HG03432 (cell line): ENCODE data around the gene NCDN.

Experiments used
- ATAC-seq: cut with Tn5 transposase; IDR thresholded peaks from one replicate; pipeline ENCODE4 v1.9.1; 2021; ENCODE audit warnings: mild to moderate bottlenecking, moderate library complexity; ENCODE audit not compliant: unreplicated experiment

Gene NCDN, protein sequence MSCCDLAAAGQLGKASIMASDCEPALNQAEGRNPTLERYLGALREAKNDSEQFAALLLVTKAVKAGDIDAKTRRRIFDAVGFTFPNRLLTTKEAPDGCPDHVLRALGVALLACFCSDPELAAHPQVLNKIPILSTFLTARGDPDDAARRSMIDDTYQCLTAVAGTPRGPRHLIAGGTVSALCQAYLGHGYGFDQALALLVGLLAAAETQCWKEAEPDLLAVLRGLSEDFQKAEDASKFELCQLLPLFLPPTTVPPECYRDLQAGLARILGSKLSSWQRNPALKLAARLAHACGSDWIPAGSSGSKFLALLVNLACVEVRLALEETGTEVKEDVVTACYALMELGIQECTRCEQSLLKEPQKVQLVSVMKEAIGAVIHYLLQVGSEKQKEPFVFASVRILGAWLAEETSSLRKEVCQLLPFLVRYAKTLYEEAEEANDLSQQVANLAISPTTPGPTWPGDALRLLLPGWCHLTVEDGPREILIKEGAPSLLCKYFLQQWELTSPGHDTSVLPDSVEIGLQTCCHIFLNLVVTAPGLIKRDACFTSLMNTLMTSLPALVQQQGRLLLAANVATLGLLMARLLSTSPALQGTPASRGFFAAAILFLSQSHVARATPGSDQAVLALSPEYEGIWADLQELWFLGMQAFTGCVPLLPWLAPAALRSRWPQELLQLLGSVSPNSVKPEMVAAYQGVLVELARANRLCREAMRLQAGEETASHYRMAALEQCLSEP

DNA sequence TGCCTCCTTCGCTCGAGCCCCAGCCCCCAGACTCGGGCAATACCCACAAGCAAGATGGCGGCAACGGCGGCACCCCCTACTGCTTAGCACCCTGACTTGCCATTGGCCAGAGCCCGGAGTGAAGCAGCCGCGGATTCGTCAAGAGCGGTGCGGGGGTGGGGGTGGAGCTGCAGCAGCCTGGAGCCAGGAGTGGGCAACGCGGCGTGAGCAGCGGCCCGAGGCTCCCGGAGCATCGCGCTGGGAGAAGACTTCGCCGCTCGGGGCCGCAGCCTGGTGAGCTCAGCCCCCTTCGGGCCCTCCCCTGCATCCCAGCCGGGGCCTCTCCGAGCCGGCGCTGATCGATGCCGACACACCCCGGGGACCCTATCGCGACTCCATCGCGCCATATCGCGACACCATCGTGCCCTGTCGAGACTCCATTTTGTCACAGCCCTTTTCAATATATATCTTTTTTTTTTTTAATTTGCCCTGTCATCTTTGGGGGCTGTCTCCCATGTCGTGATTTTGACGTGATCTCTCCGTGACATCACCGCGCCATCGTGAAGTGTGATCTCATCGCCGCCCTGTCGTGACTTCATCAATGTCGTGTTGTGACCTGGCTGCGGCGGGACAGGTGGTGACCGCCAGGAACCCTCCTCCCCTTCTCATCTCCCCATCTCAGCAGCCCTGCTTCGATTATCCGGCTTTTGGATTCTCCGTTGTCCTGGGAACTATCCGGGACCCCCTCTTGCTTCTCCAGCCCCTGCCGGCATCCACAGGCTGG is at the start of gene NCDN:
Gene NCDN (plus strand): TSS at position 189 of the 763 bp plus-strand sequence. CDS start 392 bp downstream, at position 581.
- peak; percentile 84 for ATAC-seq

- ATAC-seq, result no peak
These were observed 49.7 kb upstream of the NCDN start for GRCh38 chr1:35507947-35508346.

DNA sequence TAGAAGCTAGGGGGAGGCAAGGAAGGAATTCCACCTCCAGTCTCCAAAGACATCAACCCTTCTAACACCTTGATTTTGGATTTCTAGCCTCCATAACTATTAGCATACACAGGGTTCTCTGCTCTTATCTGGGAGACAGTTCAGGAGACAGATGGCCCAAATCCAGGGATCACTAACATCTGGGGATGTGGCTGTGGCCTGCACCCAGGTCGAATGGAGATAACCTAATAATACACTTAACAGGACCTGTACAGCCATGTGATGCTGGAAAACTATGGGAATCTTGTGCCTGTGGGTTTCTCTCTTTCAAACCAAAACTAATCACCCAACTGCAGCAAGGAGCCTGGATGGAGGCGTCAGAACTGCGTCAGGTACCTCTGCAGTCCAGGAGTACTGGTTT is 48.0 kb upstream of the NCDN start:
- ATAC-seq, result no peak

GRCh38 chr1:35511305-35511704 is 46.3 kb upstream of the NCDN start:
- no peak for ATAC-seq

DNA sequence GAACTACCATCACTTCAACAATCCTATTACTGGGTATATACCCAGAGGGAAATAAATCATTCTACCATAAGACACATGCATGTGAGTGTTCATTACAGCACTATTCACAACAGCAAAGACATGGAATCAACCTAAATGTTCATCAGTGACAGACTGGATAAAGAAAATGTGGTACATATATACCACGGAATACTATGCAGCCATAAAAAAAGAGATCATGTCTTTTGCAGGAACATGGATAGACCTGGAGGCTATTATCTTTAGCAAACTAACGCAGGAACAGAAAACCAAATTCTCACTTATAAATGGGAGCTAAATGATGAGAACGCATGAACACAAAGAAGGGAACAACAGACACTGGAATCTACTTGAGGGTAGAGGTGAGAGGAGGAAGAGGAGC is 39.4 kb upstream of the NCDN start:
- ATAC-seq, result no peak

GRCh38 chr1:35519432-35519831 is 38.2 kb upstream of the NCDN start:
- no peak for ATAC-seq

DNA sequence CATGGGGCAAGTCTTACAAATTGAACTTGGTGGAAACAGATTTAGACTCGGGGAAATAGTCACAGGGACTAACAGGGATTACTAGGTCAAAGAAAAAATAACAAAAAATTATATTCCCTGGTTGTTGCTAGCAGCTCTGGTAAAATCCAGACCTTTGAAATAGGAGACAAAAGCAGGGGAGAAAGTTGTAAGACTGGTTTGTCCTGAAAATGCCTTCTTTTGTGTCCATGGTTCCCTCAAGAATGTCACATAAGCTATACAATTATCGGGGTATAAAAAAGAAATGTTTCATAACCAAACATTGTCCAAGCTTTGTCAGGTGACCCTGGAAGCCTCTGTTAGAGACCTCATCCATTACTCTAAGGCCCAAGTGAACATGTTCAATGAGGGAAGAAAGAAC is 33.5 kb upstream of the NCDN start:
- ATAC-seq, result no peak

GRCh38 chr1:35530168-35530567 is 27.4 kb upstream of the NCDN start:
- ATAC-seq, result no peak

DNA sequence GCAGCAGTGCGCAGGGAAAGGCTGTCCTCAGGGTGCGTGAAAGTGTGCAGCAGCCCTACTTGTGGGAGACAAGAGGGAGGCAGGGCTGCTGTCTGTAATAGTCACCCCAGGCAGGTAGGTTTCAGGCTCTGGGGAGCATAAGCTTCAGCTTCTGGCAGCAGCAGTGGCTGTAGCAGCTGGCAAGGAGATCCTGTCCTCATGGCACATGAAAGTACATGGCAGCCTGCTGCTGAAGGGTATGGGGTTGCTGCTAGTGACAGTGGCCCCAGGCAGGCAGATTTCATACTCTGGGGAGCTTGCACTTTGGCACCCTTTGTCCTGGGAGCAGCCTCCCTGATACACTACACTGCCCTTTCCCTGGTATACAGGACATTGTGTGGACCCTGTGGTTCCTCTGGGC is 26.7 kb upstream of the NCDN start:
- no peak for ATAC-seq

GRCh38 chr1:35531368-35531767 is 26.2 kb upstream of the NCDN start:
- ATAC-seq, result no peak

GRCh38 chr1:35532497-35533223 is 24.9 kb upstream of the NCDN start:
- no peak for ATAC-seq

- no peak for ATAC-seq
These were observed 24.0 kb upstream of the NCDN start for GRCh38 chr1:35533586-35533985.

DNA sequence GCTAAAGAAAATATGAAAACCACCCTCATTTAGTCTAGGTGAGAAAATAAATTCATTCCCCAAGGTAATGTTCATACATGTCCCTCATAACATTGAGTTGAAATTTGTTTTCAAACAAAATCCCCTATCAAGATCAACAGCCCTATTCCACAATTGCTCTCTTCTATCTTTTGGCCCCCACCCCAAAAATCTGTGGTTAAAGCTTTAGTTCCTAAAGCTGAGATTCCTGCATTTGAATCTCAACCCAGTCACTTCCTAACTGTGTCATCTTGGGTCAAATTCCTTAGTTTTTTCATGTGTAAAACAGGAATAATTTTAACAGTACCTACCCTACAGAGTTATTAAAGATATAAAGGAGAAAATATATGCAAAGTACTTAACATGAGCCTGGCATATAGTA is 22.4 kb upstream of the NCDN start:
- no peak for ATAC-seq

GRCh38 chr1:35536556-35537162 is 20.9 kb upstream of the NCDN start:
- ATAC-seq, result no peak

DNA sequence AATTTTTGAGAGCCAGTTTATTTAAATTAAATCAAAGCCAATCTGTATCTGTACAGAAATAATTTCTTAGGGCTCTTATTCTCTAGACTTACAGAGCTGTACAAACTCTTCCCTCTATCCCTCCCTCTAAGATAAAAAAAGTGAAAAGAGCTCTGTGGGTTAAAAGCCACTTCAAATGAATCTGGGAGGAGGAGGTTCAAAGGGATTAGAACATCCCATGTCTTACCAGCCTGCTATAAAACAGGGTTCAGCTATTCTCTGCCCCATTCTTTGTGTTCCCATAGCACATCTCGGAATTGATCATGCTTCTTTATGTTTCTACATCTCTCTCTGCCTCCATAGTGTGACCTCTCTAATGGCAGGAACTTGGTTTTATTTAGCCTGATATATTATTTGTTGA is 19.8 kb upstream of the NCDN start:
- no peak for ATAC-seq

GRCh38 chr1:35539073-35539823 is 18.4 kb upstream of the NCDN start:
- ATAC-seq, result peak; percentile 45

GRCh38 chr1:35539824-35540261 is 17.8 kb upstream of the NCDN start:
- ATAC-seq, result peak; percentile 40

- ATAC-seq, result no peak
These were observed 12.6 kb upstream of the NCDN start for GRCh38 chr1:35544976-35545375.

DNA sequence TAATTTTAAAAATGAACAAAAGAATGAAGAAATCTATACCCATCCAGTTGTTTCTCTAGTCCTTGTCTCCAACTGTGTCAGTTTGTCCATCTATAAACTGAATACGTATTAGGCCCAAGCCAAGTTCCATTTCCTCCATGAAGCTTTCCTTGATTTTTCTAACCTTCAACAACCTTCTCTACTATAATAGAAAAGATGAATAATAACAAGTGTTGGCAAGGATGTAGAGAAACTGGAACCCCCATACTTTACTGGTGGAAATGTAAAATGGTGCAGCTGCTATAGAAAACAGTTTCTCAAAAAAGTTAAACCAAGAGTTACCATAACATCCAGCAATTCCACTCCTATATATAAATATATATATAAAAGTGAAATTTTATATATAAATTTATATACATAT is 11.0 kb upstream of the NCDN start:
- ATAC-seq, result no peak

DNA sequence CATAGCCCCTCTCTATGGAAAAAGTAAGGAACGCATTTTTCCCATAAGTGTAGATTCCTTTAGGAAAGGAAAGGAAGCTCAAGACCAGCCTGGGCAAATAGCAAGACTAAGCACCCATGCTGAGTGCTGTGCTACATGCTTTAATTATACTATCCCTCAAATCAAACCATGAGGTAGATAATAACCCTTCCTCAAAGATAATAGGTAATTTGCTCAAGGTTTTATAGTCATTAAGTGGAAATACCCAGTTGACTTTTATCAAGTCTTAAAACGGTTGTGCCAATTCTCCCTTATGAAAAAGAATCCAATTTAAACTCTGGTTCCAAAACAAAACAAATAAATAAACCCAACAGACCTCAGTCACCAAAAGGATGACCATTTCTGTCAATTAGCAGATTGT is 3.7 kb upstream of the NCDN start:
- ATAC-seq, result no peak
